ENCODE data around the gene DNAJB2. TPM values are rescaled to one million over a fixed set of nuclear protein-coding genes. Genes with fewer than 3 reads are reported as not detected.
A peak's percentile ranks its signal among the peaks of the same experiment; 100 is the strongest.

Gene DNAJB2
- total and polyA plus RNA-seq, 2 experiments from 2014 or later: 60.6 to 182 TPM

DNA sequence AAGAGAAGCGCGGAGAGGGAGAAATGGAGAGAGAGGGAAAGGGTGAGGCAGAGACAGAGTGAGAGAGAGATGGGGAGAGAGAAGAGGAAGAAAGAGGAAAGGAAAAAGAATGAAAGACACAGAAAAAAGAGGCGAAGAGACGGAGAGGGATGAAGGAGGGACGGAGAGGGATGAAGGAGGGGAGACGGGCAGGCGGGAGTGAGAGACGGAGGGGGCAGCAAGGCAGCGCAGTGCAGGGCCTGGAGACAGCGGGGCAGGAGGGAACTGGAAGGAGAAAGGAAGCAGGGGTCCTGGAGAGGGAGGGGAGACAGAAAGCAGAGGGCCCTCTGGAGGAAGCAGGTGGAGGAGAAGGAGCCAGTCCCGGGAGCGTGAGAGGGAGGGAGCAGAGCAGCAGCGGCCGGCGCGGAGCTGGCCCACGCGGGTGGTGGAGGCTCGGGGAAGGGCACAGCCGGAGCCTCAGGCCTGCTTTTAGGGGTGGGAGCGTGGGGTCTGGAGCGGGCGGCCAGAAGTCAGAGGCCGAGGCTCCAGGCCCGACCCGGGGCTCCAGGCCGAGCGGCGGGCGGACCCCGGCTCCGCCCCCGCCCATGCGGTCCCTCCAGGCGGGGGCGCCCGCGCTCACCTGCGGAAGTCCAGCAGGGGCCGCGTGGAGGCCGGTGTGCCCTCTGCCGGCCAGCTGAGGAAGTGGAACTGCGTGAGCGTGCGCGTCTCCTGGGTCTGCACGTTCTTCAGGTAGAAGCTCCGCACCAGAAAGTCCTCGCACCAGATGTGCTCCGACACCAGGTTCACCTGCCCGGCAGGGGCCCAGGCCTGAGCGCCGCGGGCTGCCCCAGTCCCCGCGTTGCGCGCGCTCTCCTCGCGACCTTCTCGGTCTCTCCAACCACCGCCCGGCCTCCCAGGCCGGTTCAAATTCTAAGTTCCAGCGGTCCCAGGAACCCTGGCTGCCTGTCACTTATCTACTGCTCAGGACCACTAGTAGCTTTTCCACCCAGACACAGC lies 15.5 kb downstream of the DNAJB2 start:
- TF ChIP-seq, protein P1, sequence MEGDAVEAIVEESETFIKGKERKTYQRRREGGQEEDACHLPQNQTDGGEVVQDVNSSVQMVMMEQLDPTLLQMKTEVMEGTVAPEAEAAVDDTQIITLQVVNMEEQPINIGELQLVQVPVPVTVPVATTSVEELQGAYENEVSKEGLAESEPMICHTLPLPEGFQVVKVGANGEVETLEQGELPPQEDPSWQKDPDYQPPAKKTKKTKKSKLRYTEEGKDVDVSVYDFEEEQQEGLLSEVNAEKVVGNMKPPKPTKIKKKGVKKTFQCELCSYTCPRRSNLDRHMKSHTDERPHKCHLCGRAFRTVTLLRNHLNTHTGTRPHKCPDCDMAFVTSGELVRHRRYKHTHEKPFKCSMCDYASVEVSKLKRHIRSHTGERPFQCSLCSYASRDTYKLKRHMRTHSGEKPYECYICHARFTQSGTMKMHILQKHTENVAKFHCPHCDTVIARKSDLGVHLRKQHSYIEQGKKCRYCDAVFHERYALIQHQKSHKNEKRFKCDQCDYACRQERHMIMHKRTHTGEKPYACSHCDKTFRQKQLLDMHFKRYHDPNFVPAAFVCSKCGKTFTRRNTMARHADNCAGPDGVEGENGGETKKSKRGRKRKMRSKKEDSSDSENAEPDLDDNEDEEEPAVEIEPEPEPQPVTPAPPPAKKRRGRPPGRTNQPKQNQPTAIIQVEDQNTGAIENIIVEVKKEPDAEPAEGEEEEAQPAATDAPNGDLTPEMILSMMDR (IDR thresholded peaks at IDR 0.05; ENCODE audit: low read depth, low read length): peak; percentile 91
- H3K27ac ChIP-seq: peak overlapping the region; percentile 46

DNA sequence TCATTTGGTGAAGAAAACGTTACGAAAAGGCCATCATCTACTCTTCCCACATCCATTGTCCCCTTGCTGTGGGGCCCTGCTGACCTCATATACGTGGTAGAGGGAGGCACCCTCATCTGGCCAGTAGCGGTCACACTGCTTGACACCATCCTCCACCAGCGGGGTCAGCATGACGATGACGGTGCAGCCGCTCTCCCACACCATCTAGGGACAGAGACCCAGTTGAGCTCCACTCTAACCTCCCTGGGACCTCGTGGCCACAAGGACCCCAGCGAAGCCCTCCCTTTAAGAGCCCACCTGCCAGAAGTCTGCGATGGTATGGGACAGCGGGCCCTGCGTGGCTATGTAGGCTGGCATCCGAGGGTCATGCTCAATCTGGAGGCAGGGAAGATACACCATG lies 17.0 kb downstream of the DNAJB2 start:
- DNase-seq (ENCODE audit: low read depth in 1 of 2, low spot score in 1 of 2): no peak
- Histone ChIP-seq H3K27me3 (peaks cover 16% of the 10 kb centered on the region), H3K27ac (no peak overlapping the region), H3K4me1 (ENCODE audit: low read depth) (no peaks in the 10 kb centered on the region), H3K4me3 (no peak overlapping the region), H3K9me3 (ENCODE audit: low read depth) (no peaks in the 10 kb centered on the region), H3K36me3 (no peaks in the 10 kb centered on the region)
- TF ChIP-seq, protein P1 (IDR thresholded peaks at IDR 0.05; ENCODE audit: low read depth, low read length): no peak

More for the DNA sequence above, 15.5 kb downstream of the DNAJB2 start:
- no peaks in the 10 kb centered on the region for H3K4me1 ChIP-seq (ENCODE audit: low read depth)
- peak; percentile 85 to 89 for DNase-seq (ENCODE audit: low read depth in 1 of 2, low spot score in 1 of 2)
- H3K4me3 ChIP-seq: peak overlapping the region; percentile 65
- peaks cover 1% of the 10 kb centered on the region for H3K27me3 ChIP-seq
- H3K36me3 ChIP-seq: no peaks in the 10 kb centered on the region
- no peaks in the 10 kb centered on the region for H3K9me3 ChIP-seq (ENCODE audit: low read depth)

DNA sequence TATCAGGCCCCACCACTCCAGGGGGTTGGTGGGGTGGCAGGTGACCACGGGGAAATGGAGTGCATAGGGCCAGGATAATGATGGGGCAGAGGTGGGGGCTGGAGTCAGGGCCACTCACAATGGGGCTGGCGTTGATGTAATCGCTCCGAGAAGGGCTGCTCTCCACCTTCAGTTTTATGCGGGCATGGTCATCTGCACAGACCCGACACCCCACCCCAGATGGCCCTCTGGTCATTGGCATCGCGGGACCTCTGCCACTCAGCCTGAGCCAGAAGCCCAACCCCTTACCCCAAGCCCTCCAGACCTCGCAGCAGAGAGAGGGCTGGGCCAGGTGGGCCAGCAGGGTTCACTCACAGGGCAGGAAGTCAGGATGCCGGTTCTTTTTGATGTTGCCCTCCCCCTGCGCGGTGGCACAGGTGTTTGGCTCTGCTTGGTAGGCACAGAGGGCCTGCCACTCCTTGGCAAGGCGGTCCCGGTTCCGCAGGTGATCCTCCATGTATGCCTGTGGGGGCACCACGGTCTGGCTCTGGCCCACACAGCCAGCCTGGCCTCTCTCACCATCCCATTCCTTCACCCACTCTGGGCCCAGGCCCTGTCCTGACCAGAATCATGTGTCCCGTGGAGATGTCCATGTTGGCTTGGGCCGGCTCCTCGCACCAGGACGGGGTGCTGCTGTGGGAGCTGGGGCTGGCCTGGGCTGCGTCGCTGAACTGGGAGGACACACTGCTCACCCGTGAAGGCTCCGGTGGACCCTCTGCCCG lies 17.6 kb downstream of the DNAJB2 start:
- no peaks in the 10 kb centered on the region for H3K36me3 ChIP-seq

DNA sequence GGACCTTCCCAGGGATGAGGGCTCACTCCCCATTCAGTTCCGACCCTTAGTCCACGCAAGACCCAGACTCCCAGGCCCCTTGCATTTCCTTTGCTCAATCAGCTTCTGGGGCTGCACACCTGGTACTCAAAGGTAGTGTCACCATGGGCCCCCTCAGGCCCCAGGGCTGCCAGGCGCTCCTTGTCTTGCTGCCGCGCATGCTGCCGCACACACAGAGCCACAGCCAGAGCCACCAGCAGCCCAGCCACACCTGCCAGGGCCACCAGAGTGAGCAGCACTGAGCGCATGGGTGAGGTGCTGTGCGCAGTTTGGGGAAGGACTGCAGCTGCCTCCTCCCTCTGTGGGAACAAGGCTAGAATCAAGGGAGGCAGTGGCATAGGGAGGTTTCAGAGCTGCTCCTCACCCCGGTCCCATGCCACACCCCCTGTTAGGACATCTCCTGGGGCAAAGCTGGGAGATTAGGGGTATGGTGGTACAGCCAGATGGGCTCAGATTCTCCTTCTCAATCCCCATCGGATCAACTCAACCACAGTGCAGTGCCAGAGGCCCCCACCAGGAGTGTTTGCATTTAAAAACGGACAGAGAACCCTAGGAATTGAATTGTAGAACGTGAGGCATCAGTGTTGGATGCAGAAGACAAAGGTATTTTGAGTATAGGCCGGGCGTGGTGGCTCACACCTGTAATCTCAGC lies 18.7 kb downstream of the DNAJB2 start:
- Histone ChIP-seq H3K4me1 (ENCODE audit: low read depth) (no peaks in the 10 kb centered on the region), H3K27me3 (peaks cover 34% of the 10 kb centered on the region), H3K4me3 (no peak overlapping the region), H3K36me3 (no peaks in the 10 kb centered on the region), H3K27ac (no peak overlapping the region), H3K9me3 (ENCODE audit: low read depth) (no peaks in the 10 kb centered on the region)
- TF ChIP-seq, protein P1 (IDR thresholded peaks at IDR 0.05; ENCODE audit: low read depth, low read length): no peak
- no peak for DNase-seq (ENCODE audit: low read depth in 1 of 2, low spot score in 1 of 2)

More for the DNA sequence above, 17.6 kb downstream of the DNAJB2 start:
- Histone ChIP-seq H3K27me3 (peaks cover 23% of the 10 kb centered on the region), H3K4me1 (ENCODE audit: low read depth) (no peaks in the 10 kb centered on the region), H3K9me3 (ENCODE audit: low read depth) (no peaks in the 10 kb centered on the region), H3K4me3 (no peak overlapping the region), H3K27ac (no peak overlapping the region)
- DNase-seq (ENCODE audit: low read depth in 1 of 2, low spot score in 1 of 2): no peak
- TF ChIP-seq, protein P1 (IDR thresholded peaks at IDR 0.05; ENCODE audit: low read depth, low read length): no peak

DNA sequence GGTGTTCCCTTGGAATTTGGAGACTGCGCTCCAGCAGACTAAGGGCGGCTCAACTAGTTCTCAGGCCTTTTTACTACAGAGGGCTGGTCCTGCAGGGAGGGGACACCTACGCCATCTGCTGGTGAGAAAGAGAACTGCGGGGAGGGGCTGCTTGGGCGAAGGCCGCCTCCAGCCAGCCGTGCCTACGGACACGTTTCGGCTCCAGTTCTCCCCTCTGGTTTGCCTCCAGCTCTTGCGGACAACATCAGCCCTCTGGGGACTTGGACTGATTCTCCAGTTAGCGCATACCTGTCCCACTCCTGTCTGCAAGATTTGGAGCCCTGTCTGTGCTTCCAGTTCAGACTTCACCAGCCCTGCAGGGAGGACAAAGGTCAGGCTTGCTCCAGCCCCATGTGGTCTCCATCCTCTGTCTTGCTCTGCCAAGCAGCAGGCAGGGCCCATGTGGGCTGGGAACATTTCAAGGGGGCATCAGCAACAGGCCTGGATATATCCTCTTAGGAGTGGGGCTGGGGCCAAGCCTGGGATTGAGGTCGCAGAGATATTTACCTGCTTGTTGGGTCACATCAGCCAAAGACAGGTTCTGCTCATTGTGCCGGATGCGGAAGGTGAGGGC lies 19.7 kb downstream of the DNAJB2 start:
- TF ChIP-seq, protein P1 (IDR thresholded peaks at IDR 0.05; ENCODE audit: low read depth, low read length): peak; percentile 97
- no peaks in the 10 kb centered on the region for H3K9me3 ChIP-seq (ENCODE audit: low read depth)

More for the DNA sequence above, 19.7 kb downstream of the DNAJB2 start:
- Histone ChIP-seq H3K27me3 (peaks cover 42% of the 10 kb centered on the region), H3K4me1 (ENCODE audit: low read depth) (no peaks in the 10 kb centered on the region), H3K4me3 (no peak overlapping the region), H3K27ac (no peak overlapping the region), H3K36me3 (no peaks in the 10 kb centered on the region)
- DNase-seq (ENCODE audit: low read depth in 1 of 2, low spot score in 1 of 2): peak; percentile 78 to 86
